ENCODE measurements around the gene SLC25A21. TPM values are rescaled to one million over a fixed set of nuclear protein-coding genes. Genes with fewer than 3 reads are reported as not detected.

The SLC25A21 gene
- polyA plus RNA-seq, 1 experiment: 0.50 TPM

- no peak for TF ChIP-seq CTCF (IDR thresholded peaks at IDR 0.05; ENCODE audit: insufficient read depth, low read depth, low read length)
- H3K4me3 ChIP-seq (ENCODE audit: low read depth, low read length): no peak overlapping the region
- CTCF ChIA-PET: interaction anchor here (0.7 kb wide), 2 partner anchors 60 to 341 kb away, joined by 3 read pairs; no protein-coding TSS in a partner anchor
- no peaks in the 10 kb centered on the region for H3K27me3 ChIP-seq (ENCODE audit: control insufficient read depth, insufficient read depth, low read length)
- no peaks in the 10 kb centered on the region for H3K36me3 ChIP-seq (ENCODE audit: control insufficient read depth, insufficient read depth, low read length)
- POLR2A ChIA-PET: no interaction called here
- no peak for DNase-seq (ENCODE audit: low read depth)
Observed at GRCh38 chr14:37088356-37089215, 83.8 kb downstream of the SLC25A21 start.

GRCh38 chr14:37087520-37087919 is 84.9 kb downstream of the SLC25A21 start:
- no peak for DNase-seq (ENCODE audit: low read depth)
- no peaks in the 10 kb centered on the region for H3K36me3 ChIP-seq (ENCODE audit: control insufficient read depth, insufficient read depth, low read length)
- H3K27me3 ChIP-seq (ENCODE audit: control insufficient read depth, insufficient read depth, low read length): no peaks in the 10 kb centered on the region
- ChIA-PET POLR2A (no interaction called here), CTCF (interaction anchor here (0.7 kb wide), 1 partner anchor 340 kb away, joined by 3 read pairs; no protein-coding TSS in a partner anchor)
- no peak overlapping the region for H3K4me3 ChIP-seq (ENCODE audit: low read depth, low read length)
- no peak for TF ChIP-seq CTCF (IDR thresholded peaks at IDR 0.05; ENCODE audit: insufficient read depth, low read depth, low read length)

GRCh38 chr14:37083599-37083998 is 88.8 kb downstream of the SLC25A21 start:
- TF ChIP-seq CTCF (IDR thresholded peaks at IDR 0.05; ENCODE audit: insufficient read depth, low read depth, low read length): no peak
- no peak overlapping the region for H3K4me3 ChIP-seq (ENCODE audit: low read depth, low read length)
- no peaks in the 10 kb centered on the region for H3K27me3 ChIP-seq (ENCODE audit: control insufficient read depth, insufficient read depth, low read length)
- CTCF ChIA-PET: no interaction called here
- POLR2A ChIA-PET: no interaction called here
- no peak for DNase-seq (ENCODE audit: low read depth)
- no peaks in the 10 kb centered on the region for H3K36me3 ChIP-seq (ENCODE audit: control insufficient read depth, insufficient read depth, low read length)

- ChIA-PET CTCF (no interaction called here), POLR2A (no interaction called here)
- no peaks in the 10 kb centered on the region for H3K36me3 ChIP-seq (ENCODE audit: control insufficient read depth, insufficient read depth, low read length)
Observed at GRCh38 chr14:37082449-37082848, 90.0 kb downstream of the SLC25A21 start.

GRCh38 chr14:37081856-37082255 is 90.5 kb downstream of the SLC25A21 start:
- H3K36me3 ChIP-seq (ENCODE audit: control insufficient read depth, insufficient read depth, low read length): no peaks in the 10 kb centered on the region
- DNase-seq (ENCODE audit: low read depth): no peak
- TF ChIP-seq CTCF (IDR thresholded peaks at IDR 0.05; ENCODE audit: insufficient read depth, low read depth, low read length): no peak
- POLR2A ChIA-PET: no interaction called here
- H3K27me3 ChIP-seq (ENCODE audit: control insufficient read depth, insufficient read depth, low read length): no peaks in the 10 kb centered on the region
- no peak overlapping the region for H3K4me3 ChIP-seq (ENCODE audit: low read depth, low read length)
- CTCF ChIA-PET: no interaction called here

More at GRCh38 chr14:37082449-37082848, 90.0 kb downstream of the SLC25A21 start:
- no peak overlapping the region for H3K4me3 ChIP-seq (ENCODE audit: low read depth, low read length)
- no peaks in the 10 kb centered on the region for H3K27me3 ChIP-seq (ENCODE audit: control insufficient read depth, insufficient read depth, low read length)
- DNase-seq (ENCODE audit: low read depth): no peak
- TF ChIP-seq CTCF (IDR thresholded peaks at IDR 0.05; ENCODE audit: insufficient read depth, low read depth, low read length): no peak
